G401 (cell line): ENCODE results near the gene IFITM10. TPM values are rescaled to one million over a fixed set of nuclear protein-coding genes. Genes with fewer than 3 reads are reported as not detected.

Source experiments
- DNase-seq: peaks from one replicate; pipeline ENCODE4 v3.0.0-alpha.2; 2015; ENCODE audit warnings: low spot score
- in situ Hi-C: cut with HindIII; loops from 2 replicates; pipeline ENCODE4 v1.10.0; 2016; ENCODE audit warnings: low sequenced_read_pairs, mixed read lengths
- total RNA-seq: library from RNA; depleted of rRNA; stranded (reverse); fragments of >200 nt; shearing (Covaris generic); gene quantifications from 2 replicates; pipeline ENCODE4 v1.2.3, GENCODE V29; 2014

The IFITM10 gene
- total RNA-seq, 1 experiment from 2014 or later, result not detected

DNA sequence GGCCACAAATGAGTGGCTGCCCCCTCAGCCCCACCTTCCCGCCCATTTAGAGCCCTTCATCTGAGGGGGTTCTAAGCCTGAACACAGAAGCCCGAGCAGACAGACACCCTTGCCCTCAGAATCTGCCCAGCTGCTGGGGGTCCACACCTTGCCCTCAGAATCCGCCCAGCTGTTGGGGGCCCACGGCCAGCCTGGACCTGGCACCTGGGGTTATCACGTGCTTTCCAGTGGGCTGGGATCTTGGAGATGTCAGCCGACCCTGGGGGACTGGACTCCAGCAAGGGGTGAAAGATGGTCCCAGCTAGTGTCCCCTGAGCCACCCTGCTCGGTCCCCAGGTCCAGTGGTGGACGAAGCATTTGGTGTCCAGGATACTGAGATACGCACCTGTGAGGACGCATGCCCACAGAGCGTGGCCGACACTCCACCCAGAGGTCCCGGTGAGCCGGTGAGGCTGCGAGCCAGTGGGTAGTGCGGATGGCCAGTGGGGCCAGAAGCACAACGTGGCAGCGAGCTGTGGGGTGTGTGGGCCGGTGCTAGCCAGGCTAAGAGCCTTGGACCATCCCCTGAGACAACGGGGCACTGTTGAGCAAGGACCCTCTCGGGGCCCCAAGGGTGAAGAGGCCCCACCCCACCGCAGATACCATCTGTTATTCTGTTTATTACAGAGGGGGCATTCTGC is 16.5 kb upstream of the IFITM10 start:
- in situ Hi-C loops, result no loop called here
- no peak for DNase-seq

DNA sequence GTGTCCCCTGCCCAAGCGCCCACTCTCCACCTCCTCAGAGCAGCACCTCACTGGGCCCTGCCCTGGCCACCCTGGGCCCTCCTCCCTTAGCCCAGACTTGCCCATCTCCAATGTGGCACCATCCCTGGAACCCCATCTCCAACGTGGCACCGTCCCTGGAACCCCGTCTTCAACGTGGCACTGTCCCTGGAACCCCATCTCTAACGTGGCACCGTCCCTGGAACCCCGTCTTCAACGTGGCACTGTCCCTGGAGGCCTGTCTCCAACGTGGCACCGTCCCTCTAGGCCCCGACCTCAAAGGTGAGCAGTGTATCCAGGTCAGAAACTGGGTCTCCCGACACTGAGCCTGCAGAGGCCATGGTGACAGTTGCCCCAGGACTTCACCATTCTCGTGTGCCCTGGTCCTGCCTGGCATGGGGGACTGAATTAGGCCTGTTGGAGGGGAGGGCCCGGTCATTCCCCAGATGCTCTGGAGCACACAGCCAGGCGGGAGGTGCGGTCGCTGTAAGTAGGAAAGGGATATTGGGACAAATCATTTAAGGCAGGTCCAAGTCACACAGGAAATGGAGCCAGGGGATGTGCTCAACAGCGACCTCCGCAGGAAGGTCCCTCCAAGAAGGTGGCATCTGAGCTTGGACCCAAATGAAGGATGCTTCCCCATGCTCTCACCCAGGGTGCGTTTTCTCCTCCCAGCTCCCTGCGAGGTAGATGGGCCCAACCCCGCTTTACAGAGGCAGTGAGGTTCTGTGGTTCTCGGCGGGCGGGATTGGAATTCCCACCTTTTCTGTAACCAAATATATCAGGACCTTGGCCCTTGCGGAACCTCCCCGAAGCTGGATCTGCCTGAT is 15.7 kb upstream of the IFITM10 start:
- in situ Hi-C loops, result no loop called here
- DNase-seq, result no peak

DNA sequence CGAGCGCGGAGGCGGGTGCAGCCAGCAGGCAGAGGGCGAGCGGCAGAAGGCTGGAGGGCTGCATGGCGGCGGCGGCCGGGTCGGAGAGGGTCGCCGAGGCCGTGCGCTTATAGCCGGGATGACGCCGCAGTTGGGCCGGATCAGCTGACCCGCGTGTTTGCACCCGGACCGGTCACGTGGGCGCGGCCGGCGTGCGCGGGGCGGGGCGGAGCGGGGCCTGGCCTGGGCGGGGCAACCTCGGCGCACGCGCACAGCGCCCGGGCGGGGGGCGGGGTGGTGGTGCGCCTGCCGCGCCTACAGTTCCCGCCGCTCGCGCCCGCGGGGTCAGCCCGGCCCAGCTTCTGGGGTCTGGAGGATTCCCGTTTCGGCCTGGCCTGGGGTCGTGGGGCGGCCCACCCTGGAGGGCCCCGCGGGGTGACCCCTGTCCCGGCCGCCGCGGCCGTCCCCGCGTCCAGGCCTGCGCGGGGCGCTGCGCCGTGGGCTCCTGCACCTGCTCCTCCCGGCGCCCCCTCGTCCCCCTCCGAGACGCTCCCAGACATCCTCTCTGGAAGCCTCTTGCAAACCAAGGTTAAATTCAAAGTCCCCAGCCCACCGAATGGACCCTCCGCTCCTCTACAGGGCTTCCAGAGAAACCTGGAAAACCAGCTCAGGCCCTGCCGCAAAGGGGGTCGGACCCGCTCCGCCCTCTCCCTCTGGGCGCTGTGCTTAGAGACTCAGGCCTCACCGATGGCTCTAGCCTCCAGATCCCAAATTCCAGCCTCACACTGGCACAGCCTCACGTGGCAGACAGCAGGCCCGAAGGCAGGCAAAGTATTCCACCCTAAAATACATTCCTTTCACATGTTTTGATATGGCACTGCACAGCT is 13.6 kb upstream of the IFITM10 start, which contains the start of gene CTSD:
CTSD (minus strand) TSS at position 132 of the 866 bp plus-strand sequence; CDS start at position 64, 68 bp downstream.
- DNase-seq, result peak; percentile 86

DNA sequence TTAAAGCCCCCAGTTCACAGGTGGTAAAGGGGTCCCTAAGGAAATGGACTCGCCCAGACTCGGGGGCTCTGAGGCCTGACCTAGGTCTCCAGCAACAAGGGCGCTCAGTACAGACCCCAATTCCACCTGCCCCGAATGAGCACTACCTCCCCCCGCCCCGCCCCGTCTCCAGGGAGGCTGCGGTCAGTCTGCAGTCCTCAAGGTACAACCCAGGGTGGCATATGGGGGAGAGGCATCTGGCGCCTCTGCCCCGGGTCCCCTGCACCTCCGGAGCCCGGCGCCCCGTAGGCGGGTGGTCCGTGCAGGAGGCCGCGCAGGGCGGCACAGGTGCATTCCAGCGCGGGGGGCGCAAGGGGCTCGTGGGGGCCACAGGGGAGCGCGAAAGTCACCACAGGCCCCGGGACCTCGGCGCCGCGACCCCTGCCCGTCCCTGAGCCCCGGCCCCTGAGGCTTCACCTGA is 13.0 kb upstream of the IFITM10 start:
- DNase-seq, result no peak
- in situ Hi-C loops, result no loop called here

More for the DNA sequence above, 13.6 kb upstream of the IFITM10 start, which contains the start of gene CTSD:
- in situ Hi-C loops, result no loop called here

DNA sequence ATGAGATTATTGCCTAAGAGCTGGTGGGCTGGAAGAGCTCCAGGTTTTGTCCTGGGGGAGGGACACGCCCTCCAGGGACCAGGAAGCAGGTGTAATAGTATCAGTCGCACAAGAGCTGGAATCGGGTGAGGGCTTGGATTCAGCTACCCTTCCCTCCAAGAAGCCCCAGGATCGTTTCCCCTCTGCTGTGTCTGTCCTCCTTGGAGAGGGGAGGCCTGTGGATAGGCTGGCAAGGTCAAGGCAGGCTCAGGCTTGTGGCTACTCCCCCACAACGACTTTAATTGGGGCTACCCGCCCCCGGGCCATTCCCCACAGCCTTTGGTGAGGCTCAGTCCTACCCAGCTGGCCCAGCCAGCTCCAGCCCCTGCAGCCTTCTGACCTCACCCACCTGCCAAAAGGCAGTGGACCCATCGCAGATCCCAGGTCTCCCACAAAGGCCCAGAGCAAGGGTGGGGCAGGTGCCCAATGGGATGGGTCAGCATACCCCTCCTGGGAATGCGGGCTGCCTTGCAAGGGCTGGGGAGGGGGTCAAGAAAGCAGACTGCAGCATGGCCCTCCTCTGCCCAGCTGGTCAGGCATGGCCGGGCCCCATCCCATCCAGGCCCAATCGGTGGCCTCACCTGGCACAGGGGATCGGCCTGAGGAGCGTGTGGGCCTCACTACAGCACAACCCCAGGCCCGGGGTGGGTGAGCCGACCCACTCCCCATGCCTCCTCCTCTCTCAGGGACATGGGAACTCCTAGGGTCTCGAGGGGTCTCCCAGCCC is 12.3 kb upstream of the IFITM10 start:
- in situ Hi-C loops, result no loop called here
- DNase-seq, result no peak

DNA sequence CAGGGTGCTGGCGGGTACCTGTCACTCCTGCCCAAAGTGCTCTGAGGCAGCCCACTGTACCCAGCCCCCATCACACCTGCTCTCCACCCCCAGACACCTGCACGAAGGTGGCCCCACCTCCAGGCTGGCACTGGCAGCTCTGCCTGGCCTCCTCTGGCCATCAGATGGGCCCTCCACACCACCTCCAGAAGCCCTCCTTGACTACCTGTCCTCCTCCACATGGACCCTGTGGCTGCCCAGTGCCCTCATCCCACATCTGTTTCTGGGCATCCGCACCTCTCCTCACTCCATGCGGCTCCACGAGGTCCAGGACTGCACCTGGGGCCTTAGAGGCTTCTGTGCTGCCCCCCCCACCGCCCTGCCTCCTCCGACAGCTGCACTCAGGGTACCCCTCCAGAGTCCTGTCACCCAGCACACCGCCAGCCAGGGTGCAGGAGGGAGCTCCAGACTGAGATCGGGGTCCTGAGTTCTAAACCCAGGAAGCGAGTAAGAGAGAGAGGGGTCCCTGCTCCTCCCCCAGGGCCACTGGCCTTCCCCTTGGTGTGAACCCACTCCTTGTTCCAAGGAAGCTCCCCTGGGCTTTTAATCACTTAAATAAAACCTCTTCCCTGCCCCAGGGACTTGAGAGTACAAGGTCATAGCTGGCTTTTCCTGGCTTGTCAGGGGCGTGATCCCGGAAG is 11.6 kb upstream of the IFITM10 start:
- in situ Hi-C loops, result no loop called here
- no peak for DNase-seq

DNA sequence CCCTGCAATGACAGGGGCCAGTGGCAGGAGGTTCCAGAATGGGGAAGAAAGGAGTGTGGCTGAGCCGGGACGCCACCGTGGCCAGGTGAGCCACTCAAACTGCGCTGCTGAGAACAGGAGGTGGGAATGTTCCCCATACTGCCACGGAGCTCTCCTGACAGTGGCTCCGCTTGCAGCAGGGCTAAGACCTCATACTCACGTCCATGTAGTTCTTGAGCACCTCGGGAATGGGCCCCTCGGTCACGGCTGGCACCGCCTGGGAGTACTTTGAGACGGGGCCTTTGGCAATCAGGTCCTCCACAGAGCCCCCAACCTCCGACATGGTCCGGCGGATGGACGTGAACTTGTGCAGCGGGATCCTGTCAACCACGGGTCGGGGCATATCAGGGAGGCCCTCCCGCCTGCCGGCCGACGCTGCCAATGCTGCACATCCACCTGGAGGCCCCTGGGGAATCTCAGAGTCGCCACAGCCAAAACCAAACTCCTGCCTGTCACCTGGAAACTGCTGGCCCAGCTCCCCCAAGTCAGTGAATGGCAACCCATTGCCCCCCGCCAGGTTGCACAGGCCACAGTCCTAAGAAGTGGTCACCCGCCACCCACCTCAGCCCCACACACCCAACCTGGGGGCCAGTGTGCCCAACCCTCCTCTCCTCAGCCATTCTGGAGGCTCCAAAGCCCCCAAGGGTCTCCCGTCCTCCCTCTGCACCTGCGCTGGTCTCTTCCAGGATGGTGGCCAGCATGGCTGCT is 10.9 kb upstream of the IFITM10 start:
- in situ Hi-C loops, result no loop called here
- no peak for DNase-seq

DNA sequence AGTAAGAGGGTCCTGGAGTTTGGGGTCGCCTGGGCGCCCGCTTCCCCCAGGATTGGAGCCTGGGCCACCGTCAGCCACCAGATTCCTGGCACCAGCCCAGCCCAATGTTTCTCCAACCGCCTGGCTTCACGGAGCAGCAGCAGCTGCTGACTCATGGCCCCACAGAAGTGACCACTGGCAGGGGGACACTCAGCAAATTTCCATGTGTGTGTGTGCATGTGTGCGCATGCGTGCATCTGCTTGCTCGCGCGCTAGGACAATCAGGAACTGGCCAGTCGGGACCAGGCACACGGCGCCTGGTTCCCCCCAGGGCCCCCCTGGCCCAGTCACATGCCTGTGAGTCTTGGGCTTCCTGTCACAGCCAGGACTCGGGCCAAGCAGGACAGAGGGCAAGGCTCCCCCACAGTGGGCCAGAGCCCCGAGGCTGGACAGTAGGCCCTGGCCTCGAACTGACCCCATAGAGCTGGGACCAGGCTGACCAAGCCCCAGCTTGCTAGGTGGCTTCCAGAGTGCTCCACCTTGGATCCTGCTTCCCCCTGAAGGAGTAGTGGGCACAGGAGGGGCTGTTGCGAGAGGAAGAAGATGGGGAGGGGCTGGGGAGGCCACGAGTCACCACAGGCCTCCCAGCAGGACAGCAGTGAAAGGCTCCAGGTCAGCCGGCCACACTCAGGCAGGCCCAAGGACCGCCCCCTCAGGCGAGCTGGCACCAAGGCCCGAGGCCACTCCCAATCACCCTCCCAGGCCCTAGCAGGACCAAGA is 10.1 kb upstream of the IFITM10 start:
- no peak for DNase-seq
- in situ Hi-C loops, result no loop called here

DNA sequence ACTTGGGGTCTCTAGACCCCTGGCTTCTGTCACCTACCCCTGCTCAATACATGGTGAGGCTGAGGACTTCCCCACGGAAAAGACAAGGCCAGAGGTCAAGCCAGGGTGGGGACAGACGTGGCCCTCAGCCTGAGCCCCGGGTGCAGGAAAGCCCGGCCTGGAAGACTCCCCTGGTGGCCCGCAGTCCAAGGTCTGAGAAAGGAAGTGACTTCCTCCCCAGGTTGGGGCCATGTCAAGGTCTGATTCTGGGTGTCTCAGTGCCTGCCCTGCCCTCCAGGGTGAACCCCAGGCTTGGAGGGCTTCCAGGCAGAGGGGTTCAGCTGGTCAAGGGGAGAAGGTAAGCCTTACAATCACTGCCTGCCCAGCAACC is 9.4 kb upstream of the IFITM10 start:
- no peak for DNase-seq
- in situ Hi-C loops, result no loop called here

DNA sequence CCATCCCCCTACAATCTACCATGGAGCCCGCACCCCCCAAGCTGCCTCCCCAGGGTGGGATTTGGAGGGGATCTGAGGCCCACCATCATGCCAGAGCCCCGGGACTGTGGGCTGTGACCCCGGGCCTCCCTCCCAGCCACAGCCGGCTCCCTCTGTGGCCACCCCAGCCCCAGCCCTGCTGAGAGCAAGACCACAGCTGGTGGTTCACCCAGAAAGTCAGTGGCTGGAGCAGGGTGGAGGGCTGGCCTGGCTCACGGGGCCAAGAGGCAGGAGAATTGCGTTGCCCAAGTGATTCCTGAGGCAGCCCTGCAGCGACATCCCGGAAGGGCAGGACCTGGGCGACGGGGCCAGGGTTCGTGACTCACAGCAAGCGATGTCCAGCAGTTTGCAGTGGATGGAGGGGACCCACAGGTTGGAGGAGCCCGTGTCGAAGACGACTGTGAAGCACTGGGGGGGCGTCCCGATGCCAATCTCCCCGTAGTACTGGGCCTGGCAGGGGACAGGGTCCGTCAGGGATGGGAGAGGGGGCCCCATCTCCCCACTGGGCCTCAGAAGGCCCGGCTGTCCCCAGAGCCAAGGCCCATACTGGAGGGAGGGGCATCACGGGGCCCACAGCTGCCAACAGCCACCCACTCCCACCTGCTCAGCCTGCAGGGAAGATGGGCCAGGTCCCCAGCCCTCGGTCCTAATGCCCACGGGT is 8.9 kb upstream of the IFITM10 start:
- in situ Hi-C loops, result no loop called here
- DNase-seq, result no peak

DNA sequence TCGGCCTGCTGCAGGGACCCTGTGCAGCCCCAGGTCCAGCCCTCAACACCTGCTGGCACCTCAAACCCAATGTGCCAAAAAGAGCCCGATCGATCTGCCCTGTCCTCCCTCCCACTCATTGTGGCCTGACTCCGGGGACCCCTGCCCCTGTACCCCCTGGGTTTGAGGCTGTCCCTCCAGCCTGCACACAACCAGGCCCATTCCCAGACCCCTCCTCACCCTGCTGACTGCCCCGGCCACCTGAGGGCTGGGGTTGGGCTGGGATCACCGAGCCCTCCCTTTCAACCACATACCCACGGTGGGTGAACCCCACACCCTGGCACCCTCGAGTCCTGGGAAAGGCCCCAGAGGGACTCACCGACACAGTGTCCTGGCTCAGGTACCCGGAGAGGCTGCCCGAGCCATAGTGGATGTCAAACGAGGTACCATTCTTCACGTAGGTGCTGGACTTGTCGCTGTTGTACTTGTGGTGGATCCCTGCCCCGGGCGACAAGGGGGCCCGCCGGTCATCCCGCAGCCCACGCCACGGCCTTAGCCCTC is 8.3 kb upstream of the IFITM10 start:
- in situ Hi-C loops, result no loop called here
- DNase-seq, result no peak

DNA sequence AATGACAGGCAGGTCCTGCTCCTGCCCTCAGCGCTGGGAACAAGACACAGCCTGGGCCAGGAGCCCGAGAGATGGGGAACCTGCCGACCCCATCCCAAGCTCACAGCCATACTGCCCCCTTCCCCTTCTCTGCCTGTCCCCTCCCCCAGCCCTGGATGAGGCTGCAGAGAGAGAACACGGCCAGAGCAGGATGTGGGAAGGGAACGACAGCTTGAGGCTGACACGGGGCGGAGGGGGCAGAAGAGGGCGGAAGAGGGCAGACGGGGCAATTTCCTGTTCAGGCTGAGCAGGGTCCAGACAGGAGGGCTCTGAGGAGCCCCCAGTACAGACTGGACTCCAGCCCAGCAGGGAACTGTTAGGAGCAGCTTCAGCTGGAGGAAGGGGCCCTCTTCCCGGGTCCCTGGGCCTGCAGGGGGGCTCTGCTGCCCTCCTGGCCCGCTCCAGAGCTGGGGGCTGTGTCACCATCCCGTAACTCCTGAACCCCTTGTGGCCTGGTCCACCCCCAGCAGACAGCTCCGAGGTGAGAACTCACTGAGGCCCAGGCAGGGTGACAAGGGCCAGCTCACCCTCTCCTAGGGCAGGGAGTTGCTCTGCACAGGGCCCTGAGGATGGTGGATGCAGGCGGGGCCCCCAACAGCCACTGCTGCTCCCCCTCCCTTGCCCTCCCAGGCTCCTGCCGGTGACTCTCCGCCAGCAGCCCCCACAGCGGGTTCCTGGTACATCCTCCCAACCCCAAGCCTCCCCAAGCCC is 7.6 kb upstream of the IFITM10 start:
- no peak for DNase-seq
- in situ Hi-C loops, result no loop called here

DNA sequence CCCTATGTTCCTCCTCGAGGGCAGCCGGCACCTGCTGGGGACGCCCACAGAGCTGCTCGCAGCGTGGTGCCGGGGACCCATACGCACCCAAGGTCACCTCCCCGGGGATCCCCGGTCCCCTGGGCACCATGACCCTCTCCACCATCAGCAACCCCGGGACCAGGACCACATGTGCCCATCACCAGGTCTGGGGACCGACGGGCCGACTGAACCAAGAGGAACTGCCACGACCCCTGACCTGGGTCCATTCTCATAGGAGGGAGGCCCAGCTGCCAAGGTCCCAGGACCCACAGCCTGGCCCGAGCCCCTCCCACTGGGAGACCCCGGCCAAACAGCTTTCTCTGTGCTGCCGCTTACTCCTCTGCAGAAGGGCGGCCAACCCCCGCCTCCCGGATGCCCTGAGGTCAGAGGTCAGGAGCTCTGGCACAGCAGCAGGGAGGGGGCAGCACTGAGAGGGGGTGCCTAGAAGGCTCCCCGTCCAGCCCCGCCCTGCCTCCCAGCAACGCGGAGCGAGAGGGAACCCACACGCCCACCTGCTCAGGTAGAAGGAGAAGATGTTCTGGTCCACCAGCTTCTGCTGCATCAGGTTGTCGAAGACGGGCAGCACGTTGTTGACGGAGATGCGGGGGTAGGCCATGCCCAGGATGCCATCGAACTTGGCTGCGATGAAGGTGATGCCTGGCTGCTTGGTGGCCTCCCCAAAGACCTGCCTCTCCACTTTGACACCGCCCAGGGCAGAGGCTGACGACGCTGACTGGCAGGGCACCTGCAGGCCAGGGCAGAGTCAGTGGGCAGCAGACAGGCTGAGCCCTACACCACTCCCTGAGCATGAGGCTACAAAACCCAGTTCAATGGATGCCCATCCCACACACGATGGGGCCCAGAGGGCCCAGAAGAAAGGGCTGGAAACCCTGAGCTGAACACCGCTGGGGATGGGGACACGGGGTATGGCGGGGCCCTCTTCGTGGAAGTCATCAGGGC is 6.7 kb upstream of the IFITM10 start:
- in situ Hi-C loops, result no loop called here
- no peak for DNase-seq
